ENCODE results near the gene PDCD4.
A peak's percentile ranks its signal among the peaks of the same experiment; 100 is the strongest.

Gene PDCD4

GRCh38 chr10:110881247-110881646 is 9.5 kb downstream of the PDCD4 start:
- Histone ChIP-seq H2BK15ac (ENCODE audit: low read depth, poor library complexity, severe bottlenecking) (no peak overlapping the region), H3K27me3 (ENCODE audit: control insufficient read depth in 1 of 2, insufficient read depth in 1 of 2, low read length in 2 of 2) (no peaks in the 10 kb centered on the region), H3K79me1 (replicated peaks; ENCODE audit: low read length, poor library complexity, severe bottlenecking) (peaks cover 4% of the 10 kb centered on the region), H3K36me3 (ENCODE audit: control insufficient read depth in 1 of 2, insufficient read depth in 2 of 2, low read depth in 1 of 2, low read length in 2 of 2) (peaks cover 6 to 99% of the 10 kb centered on the region in 2 experiments), H3K18ac (ENCODE audit: low read depth in 1 of 2, low read length in 2 of 2) (no peak overlapping the region), H3K4me3 (ENCODE audit: insufficient read depth in 1 of 2, low read depth in 1 of 2, low read length in 2 of 2) (no peak overlapping the region), H3K4me1 (ENCODE audit: control insufficient read depth, insufficient read depth, low read depth, low read length) (peaks cover 2% of the 10 kb centered on the region), H3K27ac (ENCODE audit: low read length, poor library complexity, severe bottlenecking) (no peak overlapping the region), H2BK12ac (ENCODE audit: low read length in 2 of 2) (no peak overlapping the region), H3K14ac (ENCODE audit: low read length in 2 of 2) (no peak overlapping the region), H2BK120ac (ENCODE audit: low read depth, low read length) (no peak overlapping the region), H3K23ac (ENCODE audit: low read length in 2 of 2) (no peak overlapping the region), H4K8ac (ENCODE audit: low read length) (no peak overlapping the region), H3K9me3 (ENCODE audit: control insufficient read depth, low read length) (no peaks in the 10 kb centered on the region), H3K9ac (ENCODE audit: low read length) (peak overlapping the region; percentile 28), H3K4ac (ENCODE audit: low read depth in 1 of 2, low read length in 2 of 2) (no peak overlapping the region), H4K91ac (ENCODE audit: low read length) (no peak overlapping the region), H2BK5ac (ENCODE audit: low read depth, low read length, poor library complexity, severe bottlenecking) (no peak overlapping the region), H3K4me2 (ENCODE audit: low read length, poor library complexity, severe bottlenecking) (no peak overlapping the region), H2AFZ (ENCODE audit: low read depth, low read length) (no peak overlapping the region), H2AK5ac (ENCODE audit: low read length, severe bottlenecking) (no peak overlapping the region)
- 95% methylated on average over 9 of the region's 9 CpGs for WGBS
- no peak for DNase-seq

GRCh38 chr10:110881905-110882304 is 10.2 kb downstream of the PDCD4 start:
- no peak for DNase-seq
- H3K14ac ChIP-seq (ENCODE audit: low read length in 2 of 2) = no peak overlapping the region
- H3K9ac ChIP-seq (ENCODE audit: low read length) = peak overlapping the region; percentile 28
- H3K36me3 ChIP-seq (ENCODE audit: control insufficient read depth in 1 of 2, insufficient read depth in 2 of 2, low read depth in 1 of 2, low read length in 2 of 2) = peaks cover 6 to 99% of the 10 kb centered on the region in 2 experiments
- H2BK5ac ChIP-seq (ENCODE audit: low read depth, low read length, poor library complexity, severe bottlenecking) = no peak overlapping the region
- H2BK12ac ChIP-seq (ENCODE audit: low read length in 2 of 2) = no peak overlapping the region
- no peak overlapping the region for H3K4ac ChIP-seq (ENCODE audit: low read depth in 1 of 2, low read length in 2 of 2)
- H2BK15ac ChIP-seq (ENCODE audit: low read depth, poor library complexity, severe bottlenecking) = no peak overlapping the region
- H3K27ac ChIP-seq (ENCODE audit: low read length, poor library complexity, severe bottlenecking) = no peak overlapping the region
- H3K18ac ChIP-seq (ENCODE audit: low read depth in 1 of 2, low read length in 2 of 2) = no peak overlapping the region
- no peak overlapping the region for H2BK120ac ChIP-seq (ENCODE audit: low read depth, low read length)
- no peak overlapping the region for H4K91ac ChIP-seq (ENCODE audit: low read length)
- H3K4me3 ChIP-seq (ENCODE audit: insufficient read depth in 1 of 2, low read depth in 1 of 2, low read length in 2 of 2) = no peak overlapping the region
- no peak overlapping the region for H3K23ac ChIP-seq (ENCODE audit: low read length in 2 of 2)
- no peak overlapping the region for H2AK5ac ChIP-seq (ENCODE audit: low read length, severe bottlenecking)
- H3K4me2 ChIP-seq (ENCODE audit: low read length, poor library complexity, severe bottlenecking) = no peak overlapping the region
- peaks cover 2% of the 10 kb centered on the region for H3K4me1 ChIP-seq (ENCODE audit: control insufficient read depth, insufficient read depth, low read depth, low read length)
- WGBS = 98% methylated on average over 4 of the region's 4 CpGs
- no peaks in the 10 kb centered on the region for H3K27me3 ChIP-seq (ENCODE audit: control insufficient read depth in 1 of 2, insufficient read depth in 1 of 2, low read length in 2 of 2)
- peaks cover 4% of the 10 kb centered on the region for H3K79me1 ChIP-seq (replicated peaks; ENCODE audit: low read length, poor library complexity, severe bottlenecking)
- H3K9me3 ChIP-seq (ENCODE audit: control insufficient read depth, low read length) = no peaks in the 10 kb centered on the region
- no peak overlapping the region for H4K8ac ChIP-seq (ENCODE audit: low read length)
- H2AFZ ChIP-seq (ENCODE audit: low read depth, low read length) = no peak overlapping the region

- peaks cover 6 to 99% of the 10 kb centered on the region in 2 experiments for H3K36me3 ChIP-seq (ENCODE audit: control insufficient read depth in 1 of 2, insufficient read depth in 2 of 2, low read depth in 1 of 2, low read length in 2 of 2)
- no peak overlapping the region for H2AFZ ChIP-seq (ENCODE audit: low read depth, low read length)
- peak overlapping the region; percentile 31 for H2BK5ac ChIP-seq (ENCODE audit: low read depth, low read length, poor library complexity, severe bottlenecking)
- H3K23ac ChIP-seq (ENCODE audit: low read length in 2 of 2) = no peak overlapping the region
- no peak overlapping the region for H4K8ac ChIP-seq (ENCODE audit: low read length)
- no peaks in the 10 kb centered on the region for H3K9me3 ChIP-seq (ENCODE audit: control insufficient read depth, low read length)
- H3K18ac ChIP-seq (ENCODE audit: low read depth in 1 of 2, low read length in 2 of 2) = no peak overlapping the region
- peaks cover 2% of the 10 kb centered on the region for H3K79me1 ChIP-seq (replicated peaks; ENCODE audit: low read length, poor library complexity, severe bottlenecking)
- H3K4me3 ChIP-seq (ENCODE audit: insufficient read depth in 1 of 2, low read depth in 1 of 2, low read length in 2 of 2) = no peak overlapping the region
- H3K4ac ChIP-seq (ENCODE audit: low read depth in 1 of 2, low read length in 2 of 2) = no peak overlapping the region
- H3K27me3 ChIP-seq (ENCODE audit: control insufficient read depth in 1 of 2, insufficient read depth in 1 of 2, low read length in 2 of 2) = no peaks in the 10 kb centered on the region
- peaks cover 2% of the 10 kb centered on the region for H3K4me1 ChIP-seq (ENCODE audit: control insufficient read depth, insufficient read depth, low read depth, low read length)
- WGBS = 90% methylated on average over 10 of the region's 10 CpGs
- H3K27ac ChIP-seq (ENCODE audit: low read length, poor library complexity, severe bottlenecking) = peak overlapping the region; percentile 54
- H2BK120ac ChIP-seq (ENCODE audit: low read depth, low read length) = no peak overlapping the region
- H3K9ac ChIP-seq (ENCODE audit: low read length) = no peak overlapping the region
- no peak overlapping the region for H2BK15ac ChIP-seq (ENCODE audit: low read depth, poor library complexity, severe bottlenecking)
- H3K4me2 ChIP-seq (ENCODE audit: low read length, poor library complexity, severe bottlenecking) = peak overlapping the region; percentile 50
- no peak for DNase-seq
- H4K91ac ChIP-seq (ENCODE audit: low read length) = no peak overlapping the region
- no peak overlapping the region for H3K14ac ChIP-seq (ENCODE audit: low read length in 2 of 2)
- H2BK12ac ChIP-seq (ENCODE audit: low read length in 2 of 2) = no peak overlapping the region
- no peak overlapping the region for H2AK5ac ChIP-seq (ENCODE audit: low read length, severe bottlenecking)
Measured at GRCh38 chr10:110883924-110884323, 12.2 kb downstream of the PDCD4 start.

- Histone ChIP-seq H3K4ac (ENCODE audit: low read depth in 1 of 2, low read length in 2 of 2) (no peak overlapping the region), H3K14ac (ENCODE audit: low read length in 2 of 2) (no peak overlapping the region), H3K23ac (ENCODE audit: low read length in 2 of 2) (no peak overlapping the region), H3K9ac (ENCODE audit: low read length) (no peak overlapping the region), H3K18ac (ENCODE audit: low read depth in 1 of 2, low read length in 2 of 2) (no peak overlapping the region), H2AFZ (ENCODE audit: low read depth, low read length) (no peak overlapping the region), H4K8ac (ENCODE audit: low read length) (no peak overlapping the region), H3K9me3 (ENCODE audit: control insufficient read depth, low read length) (no peaks in the 10 kb centered on the region), H3K4me3 (ENCODE audit: insufficient read depth in 1 of 2, low read depth in 1 of 2, low read length in 2 of 2) (no peak overlapping the region), H2AK5ac (ENCODE audit: low read length, severe bottlenecking) (no peak overlapping the region), H3K79me1 (replicated peaks; ENCODE audit: low read length, poor library complexity, severe bottlenecking) (peaks cover 2% of the 10 kb centered on the region), H4K91ac (ENCODE audit: low read length) (no peak overlapping the region), H2BK5ac (ENCODE audit: low read depth, low read length, poor library complexity, severe bottlenecking) (no peak overlapping the region), H2BK12ac (ENCODE audit: low read length in 2 of 2) (no peak overlapping the region), H3K27me3 (ENCODE audit: control insufficient read depth in 1 of 2, insufficient read depth in 1 of 2, low read length in 2 of 2) (no peaks in the 10 kb centered on the region), H3K27ac (ENCODE audit: low read length, poor library complexity, severe bottlenecking) (no peak overlapping the region), H2BK120ac (ENCODE audit: low read depth, low read length) (no peak overlapping the region), H3K36me3 (ENCODE audit: control insufficient read depth in 1 of 2, insufficient read depth in 2 of 2, low read depth in 1 of 2, low read length in 2 of 2) (peaks cover 3 to 98% of the 10 kb centered on the region in 2 experiments), H2BK15ac (ENCODE audit: low read depth, poor library complexity, severe bottlenecking) (no peak overlapping the region), H3K4me2 (ENCODE audit: low read length, poor library complexity, severe bottlenecking) (no peak overlapping the region), H3K4me1 (ENCODE audit: control insufficient read depth, insufficient read depth, low read depth, low read length) (peaks cover 2% of the 10 kb centered on the region)
- WGBS = 67% methylated on average over 4 of the region's 5 CpGs
- DNase-seq = no peak
Measured at GRCh38 chr10:110885932-110886674, 14.4 kb downstream of the PDCD4 start.

Measured in mesenchymal stem cell (in vitro differentiated cells and primary cell).